ENCODE data around the gene RAD51C.
A peak's percentile ranks its signal among the peaks of the same experiment; 100 is the strongest.
"Not testable (repeated sequence)": the region's sequence is repeated elsewhere in the genome, so short reads cannot be mapped to it uniquely, and the experiment has no call there.

RAD51C gene

GRCh38 chr17:58702045-58702476 lies 9.7 kb downstream of the RAD51C start:
- Mint-ChIP-seq H3K27me3 (no peaks in the 10 kb centered on the region), H3K36me3 (peaks cover 38% of the 10 kb centered on the region), H3K27ac (peak overlapping the region; percentile 42)

DNA sequence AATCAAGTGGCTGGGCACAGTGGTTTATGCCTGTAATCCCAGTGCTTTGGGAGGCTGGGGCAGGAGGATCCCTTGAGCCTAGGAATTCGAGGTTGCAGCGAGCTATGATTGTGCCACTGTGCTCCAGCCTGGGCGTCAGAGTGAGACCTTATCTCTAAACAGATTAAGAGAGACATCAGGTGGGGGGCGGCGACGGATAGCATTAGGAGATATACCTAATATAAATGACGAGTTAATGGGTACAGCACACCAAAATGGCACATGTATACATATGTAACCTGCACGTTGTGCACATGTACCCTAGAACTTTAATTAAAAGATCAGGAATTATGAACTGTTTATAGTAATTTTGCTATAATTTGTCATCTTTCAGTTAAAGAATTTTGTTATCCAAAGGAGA lies 10.3 kb downstream of the RAD51C start:
- ATAC-seq, result no peak
- no peak overlapping the region for H3K4me3 Mint-ChIP-seq
- peaks cover 27% of the 10 kb centered on the region for H3K4me1 Mint-ChIP-seq
- H3K36me3 Mint-ChIP-seq, result peaks cover 39% of the 10 kb centered on the region
- no peaks in the 10 kb centered on the region for H3K27me3 Mint-ChIP-seq
- no peaks in the 10 kb centered on the region for H3K9me3 Mint-ChIP-seq
- peak overlapping the region; percentile 42 for H3K27ac Mint-ChIP-seq

More at GRCh38 chr17:58702045-58702476, 9.7 kb downstream of the RAD51C start:
- Mint-ChIP-seq H3K4me1 (peaks cover 24% of the 10 kb centered on the region), H3K4me3 (no peak overlapping the region), H3K9me3 (no peaks in the 10 kb centered on the region)
- ATAC-seq, result peak; percentile 71

DNA sequence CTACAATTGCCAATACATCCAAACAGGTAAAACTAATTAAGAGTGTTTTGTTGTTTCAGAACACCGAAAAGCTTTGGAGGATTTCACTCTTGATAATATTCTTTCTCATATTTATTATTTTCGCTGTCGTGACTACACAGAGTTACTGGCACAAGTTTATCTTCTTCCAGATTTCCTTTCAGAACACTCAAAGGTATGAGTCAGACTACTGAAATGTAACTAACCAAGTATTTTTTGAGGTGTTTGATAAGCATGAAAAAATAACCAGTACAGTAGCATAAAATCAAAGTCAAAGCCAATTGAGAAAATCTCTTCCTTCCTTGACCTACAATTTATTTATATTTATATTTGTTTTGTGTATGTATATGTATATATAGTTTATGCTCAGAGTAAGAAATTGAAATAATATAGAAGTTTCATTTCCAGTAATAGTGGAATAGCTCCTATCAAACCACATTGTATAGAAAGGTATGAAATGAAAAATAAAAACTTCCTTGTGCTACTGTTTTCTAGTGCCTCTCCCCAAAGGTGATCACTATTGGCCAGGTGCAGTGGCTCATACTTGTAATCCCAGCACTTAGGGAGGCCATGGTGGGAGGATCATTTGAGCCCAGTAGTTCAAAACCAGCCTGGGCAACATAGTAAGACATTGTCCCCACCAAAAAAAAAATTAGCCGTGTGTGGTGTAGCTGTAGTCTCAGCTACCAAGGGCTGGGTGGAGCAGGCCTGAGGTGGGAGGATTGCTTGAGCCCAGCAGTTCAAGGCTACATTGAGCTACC lies 10.9 kb downstream of the RAD51C start:
- H3K27ac Mint-ChIP-seq, result no peak overlapping the region
- H3K36me3 Mint-ChIP-seq, result peaks cover 39% of the 10 kb centered on the region
- H3K4me1 Mint-ChIP-seq, result peaks cover 27% of the 10 kb centered on the region
- H3K4me3 Mint-ChIP-seq, result no peak overlapping the region
- ATAC-seq, result no peak
- H3K27me3 Mint-ChIP-seq, result no peaks in the 10 kb centered on the region
- no peaks in the 10 kb centered on the region for H3K9me3 Mint-ChIP-seq

DNA sequence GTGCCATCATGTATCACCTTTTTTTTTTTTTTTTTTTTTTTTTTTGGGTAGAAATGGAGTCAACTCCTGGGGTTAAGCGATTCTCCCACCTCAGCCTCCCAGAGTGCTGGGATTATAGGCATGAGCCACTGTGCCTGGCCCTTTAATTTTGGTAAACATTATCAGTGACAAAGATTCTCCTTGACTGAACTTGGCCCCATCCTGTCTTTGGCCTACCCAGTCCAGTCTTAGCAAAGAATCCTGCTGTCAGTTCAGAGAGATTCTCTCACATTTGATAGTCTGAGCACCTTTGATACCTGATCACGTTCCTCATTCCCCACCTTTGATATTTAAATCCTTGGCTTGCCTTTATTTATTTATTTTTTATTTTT lies 11.5 kb downstream of the RAD51C start:
- no peak overlapping the region for H3K27ac Mint-ChIP-seq
- no peak overlapping the region for H3K4me3 Mint-ChIP-seq
- H3K4me1 Mint-ChIP-seq, result peaks cover 27% of the 10 kb centered on the region
- H3K9me3 Mint-ChIP-seq, result no peaks in the 10 kb centered on the region
- H3K36me3 Mint-ChIP-seq, result peaks cover 39% of the 10 kb centered on the region
- H3K27me3 Mint-ChIP-seq, result no peaks in the 10 kb centered on the region
- no peak for ATAC-seq

- peak; percentile 66 for ATAC-seq
- Mint-ChIP-seq H3K27ac (peak overlapping the region; percentile 30), H3K4me1 (peaks cover 34% of the 10 kb centered on the region), H3K9me3 (no peaks in the 10 kb centered on the region), H3K36me3 (peaks cover 36% of the 10 kb centered on the region), H3K27me3 (no peaks in the 10 kb centered on the region), H3K4me3 (no peak overlapping the region)
Observed at GRCh38 chr17:58706351-58707140, 14.1 kb downstream of the RAD51C start.

GRCh38 chr17:58710948-58711552 lies 18.6 kb downstream of the RAD51C start:
- H3K9me3 Mint-ChIP-seq, result no peaks in the 10 kb centered on the region
- no peak for ATAC-seq
- no peak overlapping the region for H3K4me3 Mint-ChIP-seq
- H3K4me1 Mint-ChIP-seq, result peaks cover 20% of the 10 kb centered on the region
- no peaks in the 10 kb centered on the region for H3K27me3 Mint-ChIP-seq
- peaks cover 22% of the 10 kb centered on the region for H3K36me3 Mint-ChIP-seq
- H3K27ac Mint-ChIP-seq, result no peak overlapping the region

GRCh38 chr17:58722274-58722673 lies 29.9 kb downstream of the RAD51C start:
- H3K27me3 Mint-ChIP-seq, result no peaks in the 10 kb centered on the region
- H3K36me3 Mint-ChIP-seq, result peaks cover 22% of the 10 kb centered on the region

GRCh38 chr17:58722696-58723095 lies 30.3 kb downstream of the RAD51C start:
- no peak for ATAC-seq
- H3K4me1 Mint-ChIP-seq, result no peaks in the 10 kb centered on the region
- peaks cover 22% of the 10 kb centered on the region for H3K36me3 Mint-ChIP-seq
- H3K9me3 Mint-ChIP-seq, result no peaks in the 10 kb centered on the region
- no peak overlapping the region for H3K4me3 Mint-ChIP-seq
- H3K27ac Mint-ChIP-seq, result no peak overlapping the region
- no peaks in the 10 kb centered on the region for H3K27me3 Mint-ChIP-seq

More at GRCh38 chr17:58722274-58722673, 29.9 kb downstream of the RAD51C start:
- Mint-ChIP-seq H3K27ac (no peak overlapping the region), H3K4me1 (no peaks in the 10 kb centered on the region), H3K9me3 (no peaks in the 10 kb centered on the region), H3K4me3 (no peak overlapping the region)
- no peak for ATAC-seq

GRCh38 chr17:58728798-58729197 lies 36.4 kb downstream of the RAD51C start:
- ATAC-seq, result no peak
- no peak overlapping the region for H3K27ac Mint-ChIP-seq
- H3K4me3 Mint-ChIP-seq, result no peak overlapping the region
- no peaks in the 10 kb centered on the region for H3K4me1 Mint-ChIP-seq
- H3K36me3 Mint-ChIP-seq, result peaks cover 18% of the 10 kb centered on the region
- H3K27me3 Mint-ChIP-seq, result no peaks in the 10 kb centered on the region
- H3K9me3 Mint-ChIP-seq, result no peaks in the 10 kb centered on the region

DNA sequence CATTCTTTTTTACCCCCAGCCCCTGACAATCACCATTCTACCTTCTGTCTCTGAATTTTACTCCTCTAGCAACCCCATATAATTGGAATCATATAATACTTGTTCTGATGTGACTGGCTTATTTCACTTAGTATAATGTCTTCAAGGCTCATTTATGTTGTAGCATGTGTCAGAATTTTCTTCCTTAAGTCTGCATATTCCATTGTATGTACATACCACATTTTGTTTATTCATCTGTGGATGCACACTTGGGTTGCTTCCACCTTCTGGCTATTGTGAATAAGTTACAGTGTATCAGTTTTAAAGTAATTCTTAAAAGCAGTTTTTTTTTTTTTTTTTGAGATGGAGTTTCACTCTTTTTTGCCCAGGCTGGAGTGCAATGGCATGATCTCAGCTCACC lies 38.5 kb downstream of the RAD51C start:
- no peaks in the 10 kb centered on the region for H3K27me3 Mint-ChIP-seq
- H3K36me3 Mint-ChIP-seq, result peaks cover 13% of the 10 kb centered on the region
- no peaks in the 10 kb centered on the region for H3K9me3 Mint-ChIP-seq
- no peaks in the 10 kb centered on the region for H3K4me1 Mint-ChIP-seq
- no peak for ATAC-seq
- no peak overlapping the region for H3K27ac Mint-ChIP-seq
- no peak overlapping the region for H3K4me3 Mint-ChIP-seq

DNA sequence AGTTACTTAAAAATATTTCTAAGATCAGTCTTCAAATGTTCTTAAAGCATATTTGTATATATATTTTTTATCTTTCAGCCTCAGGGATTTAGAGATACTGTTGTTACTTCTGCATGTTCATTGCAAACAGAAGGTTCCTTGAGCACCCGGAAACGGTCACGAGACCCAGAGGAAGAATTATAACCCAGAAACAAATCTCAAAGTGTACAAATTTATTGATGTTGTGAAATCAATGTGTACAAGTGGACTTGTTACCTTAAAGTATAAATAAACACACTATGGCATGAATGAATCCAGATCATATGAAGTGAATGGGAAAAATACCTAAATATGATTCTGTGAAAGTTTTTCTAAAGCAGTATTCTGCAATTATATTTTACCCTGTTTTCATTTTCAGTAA lies 41.6 kb downstream of the RAD51C start:
- Mint-ChIP-seq H3K27me3 (no peaks in the 10 kb centered on the region), H3K36me3 (peaks cover 8% of the 10 kb centered on the region), H3K4me1 (no peaks in the 10 kb centered on the region), H3K27ac (no peak overlapping the region), H3K4me3 (no peak overlapping the region), H3K9me3 (no peaks in the 10 kb centered on the region)
- ATAC-seq, result no peak

DNA sequence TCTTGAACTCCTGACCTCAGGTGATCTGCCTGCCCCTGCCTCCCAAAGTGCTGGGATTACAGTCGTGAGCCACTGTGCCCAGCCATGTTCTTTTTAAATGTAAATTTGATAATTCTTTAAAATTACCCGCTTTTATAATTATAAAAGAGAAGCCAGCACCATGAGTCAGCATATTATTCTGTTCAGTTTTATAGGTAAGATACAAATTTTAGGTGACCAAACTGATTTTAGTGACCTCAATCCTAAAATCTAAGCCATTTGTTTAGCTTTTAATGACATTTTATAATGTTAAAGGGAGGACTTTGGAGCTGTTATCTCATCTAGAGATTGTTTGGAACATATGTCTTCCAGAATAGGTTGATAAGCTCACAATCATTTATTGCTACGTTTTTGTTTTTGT lies 42.4 kb downstream of the RAD51C start:
- Mint-ChIP-seq H3K27ac (no peak overlapping the region), H3K4me3 (no peak overlapping the region), H3K36me3 (peaks cover 7% of the 10 kb centered on the region), H3K4me1 (no peaks in the 10 kb centered on the region), H3K9me3 (no peaks in the 10 kb centered on the region), H3K27me3 (no peaks in the 10 kb centered on the region)
- ATAC-seq, result no peak

DNA sequence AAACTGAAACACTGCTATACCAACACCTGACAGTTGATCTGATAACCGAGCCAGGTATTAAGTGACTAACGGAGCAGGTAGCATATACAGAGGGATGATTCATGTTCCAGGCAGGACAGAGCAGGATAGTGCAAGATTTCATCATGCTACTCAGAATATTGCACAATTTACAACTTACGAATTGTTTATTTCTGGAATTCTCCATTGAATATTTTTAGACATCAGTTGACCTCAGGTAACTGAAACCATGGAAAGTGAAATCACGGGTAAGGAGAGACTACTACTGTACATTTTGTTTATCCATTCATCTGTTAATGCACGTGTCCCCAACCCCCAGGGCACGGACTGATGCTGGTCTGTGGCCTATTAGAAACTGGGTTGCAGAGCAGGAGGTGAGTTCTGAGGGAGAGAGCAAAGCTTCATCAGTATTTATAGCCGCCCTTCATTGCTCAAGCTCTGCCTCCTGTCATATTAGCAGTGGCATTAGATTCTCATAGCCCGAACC lies 48.8 kb downstream of the RAD51C start:
- ATAC-seq, result no peak
- Mint-ChIP-seq H3K36me3 (no peaks in the 10 kb centered on the region), H3K9me3 (no peaks in the 10 kb centered on the region), H3K27ac (no peak overlapping the region), H3K27me3 (no peaks in the 10 kb centered on the region), H3K4me1 (no peaks in the 10 kb centered on the region), H3K4me3 (no peak overlapping the region)

GRCh38 chr17:58747674-58748073 lies 55.3 kb downstream of the RAD51C start:
- Mint-ChIP-seq H3K27ac (no peak overlapping the region), H3K9me3 (no peaks in the 10 kb centered on the region), H3K4me1 (no peaks in the 10 kb centered on the region), H3K36me3 (no peaks in the 10 kb centered on the region), H3K27me3 (no peaks in the 10 kb centered on the region), H3K4me3 (no peak overlapping the region)
- no peak for ATAC-seq

GRCh38 chr17:58749627-58750026 lies 57.2 kb downstream of the RAD51C start:
- not testable (repeated sequence) for H3K9me3 Mint-ChIP-seq, H3K36me3 Mint-ChIP-seq, H3K27me3 Mint-ChIP-seq, H3K4me3 Mint-ChIP-seq, H3K4me1 Mint-ChIP-seq, ATAC-seq, H3K27ac Mint-ChIP-seq
